HG02588 (cell line): Measurements from ENCODE around the gene F12.
"Not testable (repeated sequence)": the region's sequence is repeated elsewhere in the genome, so short reads cannot be mapped to it uniquely, and the experiment has no call there.

Experiments
- ATAC-seq: cut with Tn5 transposase; IDR thresholded peaks from one replicate; pipeline ENCODE4 v1.9.1; 2021; ENCODE audit warnings: mild to moderate bottlenecking, moderate library complexity; ENCODE audit not compliant: unreplicated experiment

The F12 gene

DNA sequence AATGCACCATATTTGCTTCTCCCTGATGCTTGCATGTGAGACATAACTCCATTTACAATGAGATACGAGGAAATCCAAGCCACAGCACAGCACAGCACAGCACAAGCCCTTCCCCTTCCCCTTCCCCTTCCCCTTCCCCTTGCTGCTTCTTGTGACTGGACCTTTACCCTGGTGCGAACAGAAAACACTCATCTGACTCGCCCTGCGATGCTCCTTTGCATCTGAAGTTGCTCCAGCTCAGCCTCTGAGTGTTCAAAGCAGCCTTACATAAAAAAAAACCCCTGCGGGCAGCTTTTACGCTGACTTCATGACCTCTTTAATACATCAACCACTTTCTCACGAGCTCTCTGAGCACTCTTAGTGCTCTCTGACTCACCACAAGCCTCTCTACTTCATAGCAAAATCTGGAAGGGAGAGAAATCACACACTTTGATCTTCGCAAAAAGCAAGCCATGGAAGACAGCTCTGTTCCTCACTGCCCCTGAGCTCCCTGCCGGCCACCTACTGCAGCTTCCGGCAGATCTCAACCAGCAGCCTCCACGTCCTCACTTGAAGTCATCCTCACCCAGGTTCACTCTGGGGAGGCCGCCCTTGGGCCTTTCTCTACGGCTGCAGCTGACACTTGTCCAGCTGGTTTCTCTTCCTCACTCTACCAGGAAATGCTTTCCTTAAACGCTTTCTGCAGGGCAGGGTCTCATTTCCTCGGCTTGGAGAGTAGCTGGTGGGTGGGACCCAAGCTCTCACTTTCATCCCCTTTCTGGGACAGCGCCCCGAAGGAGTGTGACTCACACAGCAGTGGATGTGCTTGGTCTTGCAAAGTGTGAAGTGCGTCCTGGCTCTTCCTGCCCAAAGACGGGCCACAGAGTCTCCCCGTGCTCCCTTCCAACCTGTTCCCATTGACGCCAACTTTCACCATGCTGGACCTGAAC, 19.9 kb downstream of the F12 start:
- ATAC-seq: peak; percentile 43

DNA sequence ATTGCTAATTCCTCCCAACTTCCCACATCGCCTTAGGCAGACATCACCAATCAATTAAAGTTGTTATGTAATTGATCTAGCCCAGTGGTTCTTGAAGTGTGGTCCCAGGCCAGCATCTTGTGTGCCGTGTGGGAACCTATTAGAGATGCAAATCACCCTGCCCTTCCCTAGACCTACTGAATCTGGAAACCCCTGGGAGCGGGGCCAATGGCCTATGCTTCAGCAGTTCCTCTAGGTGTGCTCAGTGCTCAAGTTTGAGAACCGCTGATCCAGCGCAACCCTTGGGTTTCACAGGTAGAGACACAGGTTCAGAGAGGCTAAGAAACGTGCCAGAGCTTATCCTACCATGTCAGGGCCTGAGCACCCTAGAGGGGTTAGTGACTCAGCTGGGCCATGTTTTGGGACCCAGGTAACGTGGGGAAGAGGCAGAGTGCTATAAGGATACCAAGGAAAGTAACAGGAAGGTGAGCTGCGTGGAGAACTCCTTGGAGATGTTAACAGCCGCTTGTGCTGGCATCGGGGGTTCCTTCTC, 20.8 kb downstream of the F12 start:
- no peak for ATAC-seq

DNA sequence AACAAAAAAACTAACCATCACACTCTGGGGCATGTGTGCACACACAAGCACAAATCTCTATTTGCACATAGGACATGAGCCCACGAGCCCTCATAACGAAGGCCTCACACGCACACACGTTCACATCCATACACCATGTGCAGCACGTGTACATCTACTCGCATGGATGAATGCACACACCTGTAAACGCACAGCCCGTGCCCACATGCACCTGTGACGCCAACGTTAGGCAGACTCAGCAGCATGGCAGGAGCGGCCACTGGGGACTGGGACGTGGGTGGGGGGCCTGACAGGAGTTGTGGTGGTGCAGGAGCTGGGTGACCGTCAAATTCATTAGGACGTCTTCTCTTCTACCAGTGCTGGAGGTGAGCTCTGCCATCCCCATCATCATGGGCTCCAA, 22.0 kb downstream of the F12 start:
- no peak for ATAC-seq

DNA sequence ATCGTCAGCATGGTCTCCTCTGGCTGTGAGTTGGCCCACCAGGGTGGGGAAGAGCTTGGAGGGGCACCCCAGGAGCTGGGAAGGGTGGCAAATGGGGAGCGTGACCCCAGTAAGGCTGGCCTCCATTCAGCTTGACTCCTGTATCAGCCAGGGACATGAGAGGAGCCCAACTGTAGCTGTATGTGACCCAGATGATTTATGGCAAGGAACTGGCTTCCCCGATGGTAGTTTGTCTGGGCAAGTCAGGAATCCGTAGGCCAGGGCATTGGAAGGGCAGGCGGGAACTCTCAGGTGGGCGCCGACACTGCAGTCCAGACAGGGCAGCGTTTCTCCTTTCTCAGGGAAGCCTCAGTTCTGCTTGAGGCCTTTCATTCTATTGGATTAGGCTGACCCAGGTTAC, 22.8 kb downstream of the F12 start:
- ATAC-seq: no peak

DNA sequence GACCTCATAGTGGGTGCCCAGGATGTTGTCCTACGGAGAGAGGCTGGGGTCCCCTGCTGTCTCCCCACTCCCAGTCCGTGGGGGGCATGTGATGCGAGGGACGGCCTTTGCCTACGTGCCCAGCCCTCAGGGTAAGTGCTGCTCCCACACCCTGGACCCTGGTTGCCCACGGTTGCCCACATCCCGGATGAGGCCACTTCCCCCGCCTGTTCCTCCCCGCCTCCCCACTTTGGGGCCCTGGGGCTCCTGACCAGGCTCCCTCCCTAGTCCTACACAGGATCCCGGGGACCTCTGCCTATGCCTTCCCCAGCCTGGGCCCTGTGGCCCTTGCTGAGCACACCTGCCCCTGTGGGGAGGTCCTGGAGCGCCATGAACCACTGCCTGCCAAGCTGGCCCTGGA, 23.6 kb downstream of the F12 start:
- no peak for ATAC-seq

DNA sequence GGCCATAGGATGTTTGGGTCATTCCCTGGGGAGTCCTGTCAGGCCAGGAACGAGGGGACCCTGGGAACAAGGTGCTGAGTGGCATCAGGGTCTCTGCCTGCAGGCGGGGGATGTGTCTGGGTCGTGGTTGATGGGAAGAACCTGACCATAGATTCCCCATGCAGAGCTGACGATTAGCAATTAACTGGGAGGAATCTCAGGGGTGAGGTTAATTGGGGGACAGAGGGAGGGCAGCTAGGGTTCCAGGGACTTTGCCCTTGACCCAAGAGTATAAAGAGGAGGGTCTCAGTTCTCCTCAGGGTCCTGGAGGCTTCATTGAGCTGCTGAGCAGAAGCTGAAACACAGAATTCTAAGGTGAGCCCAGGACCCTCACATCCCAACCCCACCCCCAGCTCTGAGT, 25.2 kb downstream of the F12 start, which contains the start of gene SLC34A1:
TSS of gene SLC34A1 (plus strand) at position 301 of the 400 bp plus-strand sequence. CDS start 1,308 bp downstream, outside the sequence.
- no peak for ATAC-seq

DNA sequence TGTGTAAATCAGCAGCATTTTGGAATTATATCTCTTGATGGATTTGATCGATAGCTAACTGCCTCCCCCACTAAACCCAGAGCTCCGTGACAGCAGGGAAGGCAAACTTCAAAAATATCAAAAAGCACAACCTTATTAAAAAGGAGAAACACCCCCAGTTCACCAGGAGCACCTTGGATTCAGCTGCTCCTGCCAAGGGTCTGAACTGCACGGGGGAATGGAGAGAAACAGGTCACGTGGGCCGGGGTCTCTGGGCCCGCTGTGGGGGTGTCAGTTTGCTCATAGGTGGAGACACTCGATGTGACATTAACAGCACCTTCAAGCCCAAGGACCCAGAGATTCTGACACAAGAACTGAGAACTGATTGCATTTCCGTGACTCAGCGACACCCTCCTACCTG, 26.2 kb downstream of the F12 start:
- no peak for ATAC-seq

DNA sequence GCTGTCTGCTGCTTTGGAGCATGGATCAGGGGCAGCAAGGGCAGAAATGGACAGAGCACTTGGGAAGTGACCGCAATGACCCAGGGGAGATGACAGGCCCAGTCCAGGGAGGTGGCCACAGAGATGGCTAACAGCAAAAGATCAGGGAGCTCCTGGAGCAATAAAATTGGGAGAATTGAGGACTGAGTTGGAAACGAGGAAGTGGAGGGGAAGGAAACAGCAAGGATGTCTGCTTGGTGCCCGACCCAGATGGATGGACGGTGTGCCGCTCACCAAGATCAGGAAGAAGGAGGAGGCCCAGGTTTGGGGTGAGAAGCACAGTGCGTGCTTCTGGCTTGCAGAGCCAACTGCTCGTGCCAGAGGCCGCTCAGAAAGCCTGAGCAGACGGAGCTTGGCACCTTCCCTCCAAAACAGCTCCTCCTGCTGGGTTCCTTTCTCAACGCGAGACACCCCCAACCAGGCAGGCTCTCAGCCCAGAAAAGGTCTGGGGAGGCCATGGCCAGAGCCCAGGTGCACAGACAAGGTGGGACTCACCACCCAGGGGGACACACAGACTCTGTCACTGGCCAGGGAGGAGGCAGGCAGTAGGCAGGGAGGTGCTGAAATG, 26.8 kb downstream of the F12 start:
- ATAC-seq: no peak

DNA sequence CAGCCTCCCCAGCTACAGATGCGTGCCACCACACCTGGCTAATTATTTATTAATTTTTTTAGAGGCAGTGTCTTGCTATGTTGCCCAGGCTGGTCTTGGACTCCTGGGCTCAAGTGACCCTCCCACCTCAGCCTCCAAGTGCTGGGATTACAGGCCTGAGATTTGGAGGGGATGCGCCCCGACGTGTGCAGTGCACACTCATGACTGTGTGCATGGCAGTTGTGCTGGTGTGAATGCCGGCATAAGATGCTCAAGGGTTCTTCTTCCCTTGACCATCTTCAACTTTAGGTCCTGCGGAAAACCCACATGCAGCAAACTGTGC, 28.6 kb downstream of the F12 start:
- no peak for ATAC-seq

DNA sequence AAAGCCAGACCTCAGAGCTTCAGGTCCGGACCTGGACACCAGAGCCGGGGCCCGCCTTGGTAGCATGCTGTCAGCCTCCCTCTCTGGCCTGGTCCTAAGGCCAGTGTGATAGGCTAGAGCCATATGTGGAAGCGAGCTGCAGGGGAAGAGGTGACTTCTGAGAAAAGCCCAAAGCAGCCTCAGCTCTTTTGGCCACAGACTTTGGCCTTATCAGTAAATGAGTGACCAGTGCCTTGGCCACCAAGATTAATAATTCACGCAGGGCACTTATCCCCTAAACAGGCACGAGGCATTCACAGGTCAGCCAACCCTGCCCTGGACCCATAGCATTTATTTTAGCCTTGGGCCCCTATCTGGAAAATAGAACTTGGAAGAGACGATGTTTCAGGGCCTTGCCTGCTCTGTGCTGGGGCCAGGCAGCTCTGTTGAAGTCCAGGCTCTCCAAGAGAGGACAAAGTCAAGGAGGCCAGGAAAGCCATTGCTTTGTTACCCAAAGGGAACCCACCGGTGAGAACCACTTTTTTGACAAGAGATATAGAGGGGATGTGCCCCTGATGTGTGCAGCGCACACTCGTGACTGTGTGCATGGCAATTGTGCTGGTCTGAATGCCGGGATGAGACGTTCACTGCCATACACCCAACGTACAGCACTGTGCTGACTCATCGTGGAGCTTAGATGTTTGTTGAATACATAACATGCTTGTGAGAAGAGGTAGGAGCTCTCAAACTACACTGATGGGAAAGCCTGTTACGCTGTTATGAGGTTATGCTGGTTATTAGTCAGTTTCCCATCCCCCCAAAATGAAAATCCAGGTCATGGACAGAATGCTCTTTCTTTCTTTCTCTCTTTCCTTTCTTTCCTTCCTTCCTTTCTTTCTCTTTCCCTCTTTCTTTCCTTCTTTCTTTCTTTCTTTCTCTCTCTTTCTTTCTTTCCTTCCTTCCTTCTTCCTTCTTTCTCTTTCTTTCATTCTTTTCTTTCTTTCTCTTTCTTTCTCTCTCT, 30.2 kb downstream of the F12 start:
- peak; percentile 61 for ATAC-seq

DNA sequence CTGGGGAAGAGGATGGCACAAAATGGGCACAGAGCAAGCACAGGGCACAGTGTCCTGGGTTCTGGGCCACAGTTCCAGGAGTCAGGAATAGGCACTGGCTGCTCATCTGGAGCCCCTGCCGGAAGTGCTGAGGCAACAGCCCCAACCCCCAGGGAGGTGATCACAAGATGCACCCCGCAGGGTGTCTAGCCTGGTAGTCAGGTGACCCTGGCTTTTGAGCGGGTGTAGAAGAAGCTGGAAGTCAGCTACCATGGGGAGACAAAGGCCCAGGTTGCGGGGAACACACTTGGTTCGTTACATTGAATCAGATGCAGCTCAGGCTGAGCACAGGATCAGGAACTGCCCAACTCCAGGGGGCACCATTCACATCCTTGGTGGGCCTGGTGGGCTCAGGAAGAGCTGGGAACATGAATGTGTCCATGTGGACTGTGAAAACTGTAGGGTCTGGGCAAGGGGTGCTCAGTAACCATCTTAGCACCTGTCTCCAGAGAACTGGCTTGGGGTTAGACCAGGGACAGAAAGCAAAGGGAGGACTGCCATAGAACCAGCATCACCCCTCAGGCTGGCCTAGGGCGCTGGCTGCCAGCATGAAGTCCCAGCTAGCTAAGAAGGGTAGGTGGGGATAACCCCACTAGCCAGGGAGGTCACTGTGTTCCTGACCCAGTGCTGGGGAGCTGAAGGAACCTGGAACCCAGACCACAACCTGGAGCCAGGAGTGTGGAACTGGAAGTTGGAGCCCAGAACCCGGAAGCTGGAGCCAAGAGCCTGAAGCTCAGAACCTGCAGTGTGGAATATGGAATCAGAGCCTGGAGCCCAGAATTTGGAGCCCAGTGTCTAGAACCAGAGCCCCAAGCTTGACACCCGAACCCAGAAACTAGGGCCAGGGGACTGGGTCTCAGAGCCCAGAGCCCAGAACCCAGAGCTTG, 31.2 kb downstream of the F12 start:
- ATAC-seq: no peak

DNA sequence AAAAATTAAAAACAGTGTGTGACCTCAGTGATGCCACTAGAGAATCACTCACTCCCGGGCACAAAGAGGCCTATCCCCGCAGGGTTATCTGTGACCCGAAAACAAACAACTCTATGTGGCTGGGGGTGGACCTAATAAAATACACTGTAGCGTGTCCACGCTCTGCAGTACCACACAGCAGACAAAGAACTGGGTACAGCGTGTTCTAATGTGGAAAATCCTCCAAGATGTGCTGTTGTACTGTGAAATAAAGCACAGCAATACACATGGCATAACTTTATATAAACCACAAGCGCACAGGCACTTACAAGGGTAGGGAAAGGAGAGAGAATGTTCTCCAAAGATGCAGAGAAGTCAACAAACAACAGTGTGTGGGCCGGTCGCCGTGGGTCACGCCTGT, 33.3 kb downstream of the F12 start:
- ATAC-seq: no peak

DNA sequence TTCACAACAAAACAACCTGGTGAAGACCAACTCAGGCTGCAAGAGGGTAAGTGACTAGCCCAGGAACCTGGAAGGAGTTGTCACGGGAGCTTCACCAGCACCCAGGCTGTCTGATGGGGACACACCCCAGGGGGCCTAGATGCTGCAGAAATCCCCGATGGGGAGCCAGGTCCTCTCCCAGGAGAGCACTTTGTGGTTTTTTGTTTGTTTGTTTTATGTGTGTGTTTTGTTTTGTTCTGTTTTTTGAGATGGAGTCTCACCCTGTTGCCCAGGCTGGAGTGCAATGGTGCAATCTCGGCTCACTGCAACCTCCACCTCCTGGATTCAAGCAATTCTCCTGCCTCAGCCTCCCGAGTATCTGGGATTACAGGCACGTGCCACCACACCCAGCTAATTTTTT, 33.8 kb downstream of the F12 start:
- ATAC-seq: not testable (repeated sequence)

DNA sequence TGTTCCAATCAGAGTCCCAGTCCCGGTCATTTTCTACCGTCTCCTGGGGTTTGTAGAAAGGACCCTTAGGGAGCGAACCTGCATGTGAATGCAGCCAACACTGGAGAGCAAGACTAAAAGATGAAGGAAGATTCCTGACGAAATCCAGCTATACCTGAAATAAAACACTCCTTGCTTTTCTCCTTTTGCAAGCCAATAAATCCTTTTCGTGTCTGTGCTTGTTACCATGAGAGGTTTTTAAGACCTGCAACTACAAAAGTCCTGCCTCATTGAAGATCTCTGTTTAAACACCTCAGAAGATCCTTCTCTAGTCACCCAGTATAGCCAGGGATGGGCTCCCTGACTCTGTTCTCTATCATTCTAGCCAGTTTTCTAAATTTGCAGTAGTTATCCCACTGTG, 35.2 kb downstream of the F12 start:
- no peak for ATAC-seq

DNA sequence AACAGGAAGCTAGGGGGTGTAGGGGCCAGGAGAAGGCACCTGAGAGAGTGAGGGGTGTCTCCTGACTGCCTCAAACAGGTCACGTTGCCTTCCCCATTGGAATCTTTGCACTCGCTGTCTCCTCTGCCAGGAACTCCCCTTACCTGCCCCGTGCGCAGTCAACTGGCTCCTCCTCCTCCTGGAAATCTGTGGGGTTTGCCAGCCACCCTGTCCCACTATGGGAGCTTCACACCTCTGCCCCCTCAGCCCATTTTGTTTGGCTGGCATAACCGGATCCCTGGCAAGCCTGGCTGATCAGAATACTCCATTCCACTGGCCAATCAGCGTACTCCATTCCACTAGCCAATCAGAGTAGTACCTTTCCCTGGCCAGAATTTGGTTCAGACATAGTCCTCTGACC, 35.6 kb downstream of the F12 start:
- ATAC-seq: no peak

DNA sequence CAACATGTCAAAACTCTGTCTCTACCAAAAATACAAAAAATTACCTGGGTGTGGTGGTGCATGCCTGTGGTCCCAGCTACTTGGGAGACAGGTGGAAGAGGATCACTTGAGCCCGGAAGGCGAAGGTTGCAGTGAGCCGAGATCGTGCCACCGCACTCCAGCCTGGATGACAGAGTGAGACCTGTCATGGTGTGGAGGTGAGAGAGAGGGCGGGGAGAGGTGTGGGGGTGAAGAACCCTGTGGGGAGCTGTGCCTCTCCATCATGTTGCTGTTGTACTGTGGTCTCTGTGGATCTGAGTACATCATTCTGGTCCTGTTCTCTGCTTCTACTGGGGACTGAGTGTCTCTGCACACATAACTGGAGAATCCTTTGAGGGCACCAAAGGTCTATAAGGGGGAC, 36.5 kb downstream of the F12 start:
- no peak for ATAC-seq

DNA sequence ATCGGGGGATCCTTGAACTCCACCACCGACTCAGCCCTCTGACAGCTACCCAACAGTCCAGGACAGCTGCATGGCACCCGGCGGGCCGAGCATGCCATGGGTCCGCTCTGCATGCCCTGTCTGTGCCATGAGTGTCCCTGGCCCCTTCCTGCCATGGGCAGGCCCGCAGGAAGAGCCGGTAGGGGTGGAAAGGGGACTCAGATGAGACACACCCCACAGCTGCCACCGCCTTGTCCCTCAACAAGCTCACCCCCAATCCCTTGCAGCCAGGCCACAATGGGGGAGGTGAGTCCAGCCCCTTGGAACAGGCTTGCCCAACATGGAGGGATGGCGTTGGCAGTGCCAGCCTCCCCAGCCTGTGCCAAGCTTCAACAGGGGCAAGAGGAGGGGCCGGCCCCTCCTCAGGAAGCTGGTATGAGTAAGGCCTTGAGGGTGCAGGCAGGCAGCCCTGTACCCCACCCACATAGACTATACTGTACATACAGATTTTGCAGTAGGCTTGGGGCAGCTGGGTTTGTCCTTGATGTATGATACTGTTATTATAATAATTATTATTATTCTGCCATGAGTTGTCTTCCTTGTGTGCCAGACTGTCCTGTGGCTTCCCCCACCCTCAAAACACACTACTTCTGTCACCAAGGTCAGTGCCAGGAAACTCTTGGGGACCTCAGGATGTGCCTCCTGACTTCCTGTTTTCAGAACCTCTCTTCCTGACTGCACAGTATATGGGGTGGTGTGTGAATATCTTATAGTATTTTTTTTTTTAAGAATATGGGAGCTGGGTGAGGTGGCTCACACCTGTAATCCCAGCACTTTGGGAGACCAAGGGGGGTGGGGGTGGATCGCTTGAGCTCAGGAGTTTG, 37.1 kb downstream of the F12 start:
- ATAC-seq: no peak

DNA sequence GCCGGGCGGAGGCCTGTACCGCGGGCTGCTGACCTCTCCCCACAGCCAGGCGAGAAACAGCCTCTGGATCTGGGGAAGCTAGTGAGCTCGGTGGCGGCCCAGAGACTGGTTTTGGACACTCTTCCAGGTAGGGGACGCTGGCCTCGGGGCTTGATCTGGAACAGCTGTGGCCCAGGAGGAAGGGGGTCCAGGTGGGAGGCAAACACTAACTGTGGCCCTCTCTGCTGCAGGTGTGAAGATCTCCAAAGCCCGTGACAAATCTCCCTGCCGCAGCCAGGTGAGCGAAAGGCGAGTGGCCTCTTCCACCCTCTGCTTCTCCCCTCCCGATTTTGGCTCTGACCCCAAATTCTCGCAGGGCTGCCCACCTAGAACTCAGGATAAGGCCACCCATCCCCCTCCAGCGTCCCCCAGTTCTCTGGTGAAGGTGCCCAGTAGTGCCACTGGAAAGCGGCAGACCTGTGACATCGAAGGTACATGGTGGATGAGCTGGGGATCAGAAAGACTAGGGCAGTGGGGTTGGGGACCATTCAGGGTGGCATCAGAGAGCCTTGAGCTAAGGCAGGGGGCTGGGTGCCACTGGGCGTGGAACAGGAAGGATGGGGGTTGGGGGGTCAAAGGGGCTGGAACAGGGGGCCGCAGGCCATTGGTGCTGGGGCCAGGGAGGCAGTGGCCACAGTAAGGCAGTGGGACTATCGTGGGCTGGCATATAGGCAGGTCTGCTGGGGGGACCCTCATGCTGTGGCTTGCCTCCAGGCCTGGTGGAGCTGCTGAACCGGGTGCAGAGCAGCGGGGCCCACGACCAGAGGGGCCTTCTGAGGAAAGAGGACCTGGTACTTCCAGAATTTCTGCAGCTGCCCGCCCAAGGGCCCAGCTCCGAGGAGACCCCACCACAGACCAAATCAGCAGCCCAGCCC, 38.0 kb downstream of the F12 start:
- no peak for ATAC-seq
